ENCODE measurements around the gene MAD1L1.

MAD1L1 gene

GRCh38 chr7:1781369-1781768 lies 451.4 kb downstream of the MAD1L1 start:
- Histone ChIP-seq H4K8ac (ENCODE audit: low read depth, low read length) (no peak overlapping the region), H3K23ac (ENCODE audit: low read length) (no peak overlapping the region), H3K14ac (ENCODE audit: low read length) (no peak overlapping the region), H3K4me1 (ENCODE audit: control insufficient read depth in 1 of 2, insufficient read depth in 2 of 2, low read length in 2 of 2) (no peaks in the 10 kb centered on the region), H3K9ac (ENCODE audit: low read length) (no peak overlapping the region), H2BK120ac (ENCODE audit: insufficient read depth, low read length, poor library complexity) (no peak overlapping the region), H3K4ac (ENCODE audit: low read depth, low read length) (no peak overlapping the region), H3K36me3 (ENCODE audit: control insufficient read depth in 1 of 2, insufficient read depth in 2 of 2, low read length in 2 of 2) (no peaks in the 10 kb centered on the region), H2BK12ac (ENCODE audit: low read length) (no peak overlapping the region), H3K27me3 (ENCODE audit: insufficient read depth, low read length) (no peaks in the 10 kb centered on the region), H3K79me2 (ENCODE audit: control insufficient read depth, insufficient read depth, low read length, poor library complexity) (no peaks in the 10 kb centered on the region), H3K18ac (ENCODE audit: low read length) (no peak overlapping the region), H3K9me3 (ENCODE audit: insufficient read depth, low read depth, low read length) (peaks cover 1% of the 10 kb centered on the region), H4K12ac (ENCODE audit: low read depth, low read length) (no peak overlapping the region), H2BK5ac (ENCODE audit: low read depth, low read length, poor library complexity) (no peak overlapping the region), H2AFZ (ENCODE audit: insufficient read depth, low read length, poor library complexity) (no peak overlapping the region), H3K79me1 (ENCODE audit: low read length) (no peaks in the 10 kb centered on the region), H3K4me3 (ENCODE audit: low read depth, low read length) (no peak overlapping the region), H3K27ac (ENCODE audit: low read depth, low read length) (no peak overlapping the region), H2AK5ac (ENCODE audit: low read length) (no peak overlapping the region), H4K91ac (ENCODE audit: low read depth, low read length) (no peak overlapping the region), H3K4me2 (ENCODE audit: low read length) (no peak overlapping the region)
- no CpG with 5 or more reads among the region's 12 CpGs for WGBS (ENCODE audit: extremely low coverage, insufficient coverage, insufficient read length)
- no peak for DNase-seq

- H2BK120ac ChIP-seq (ENCODE audit: insufficient read depth, low read length, poor library complexity): no peak overlapping the region
- no peaks in the 10 kb centered on the region for H3K9me3 ChIP-seq (ENCODE audit: insufficient read depth, low read depth, low read length)
- no peaks in the 10 kb centered on the region for H3K79me2 ChIP-seq (ENCODE audit: control insufficient read depth, insufficient read depth, low read length, poor library complexity)
- no peak overlapping the region for H3K14ac ChIP-seq (ENCODE audit: low read length)
- H3K79me1 ChIP-seq (ENCODE audit: low read length): no peaks in the 10 kb centered on the region
- H3K4me1 ChIP-seq (ENCODE audit: control insufficient read depth in 1 of 2, insufficient read depth in 2 of 2, low read length in 2 of 2): no peaks in the 10 kb centered on the region
- H3K4me3 ChIP-seq (ENCODE audit: low read depth, low read length): no peak overlapping the region
- H3K23ac ChIP-seq (ENCODE audit: low read length): no peak overlapping the region
- no peak overlapping the region for H2AK5ac ChIP-seq (ENCODE audit: low read length)
- H3K4ac ChIP-seq (ENCODE audit: low read depth, low read length): no peak overlapping the region
- no peak overlapping the region for H2BK5ac ChIP-seq (ENCODE audit: low read depth, low read length, poor library complexity)
- no peak overlapping the region for H4K12ac ChIP-seq (ENCODE audit: low read depth, low read length)
- H3K18ac ChIP-seq (ENCODE audit: low read length): no peak overlapping the region
- H3K36me3 ChIP-seq (ENCODE audit: control insufficient read depth in 1 of 2, insufficient read depth in 2 of 2, low read length in 2 of 2): no peaks in the 10 kb centered on the region
- no peak overlapping the region for H4K8ac ChIP-seq (ENCODE audit: low read depth, low read length)
- no peak overlapping the region for H3K9ac ChIP-seq (ENCODE audit: low read length)
- no peak overlapping the region for H3K27ac ChIP-seq (ENCODE audit: low read depth, low read length)
- no CpG with 5 or more reads among the region's 14 CpGs for whole genome bisulfite sequencing (ENCODE audit: extremely low coverage, insufficient coverage, insufficient read length)
- H4K91ac ChIP-seq (ENCODE audit: low read depth, low read length): no peak overlapping the region
- no peak for DNase-seq
- H3K4me2 ChIP-seq (ENCODE audit: low read length): no peak overlapping the region
- no peak overlapping the region for H2BK12ac ChIP-seq (ENCODE audit: low read length)
- H3K27me3 ChIP-seq (ENCODE audit: insufficient read depth, low read length): no peaks in the 10 kb centered on the region
- no peak overlapping the region for H2AFZ ChIP-seq (ENCODE audit: insufficient read depth, low read length, poor library complexity)
Measured at GRCh38 chr7:1779445-1779844, 453.3 kb downstream of the MAD1L1 start.

GRCh38 chr7:1777122-1777521 lies 455.6 kb downstream of the MAD1L1 start:
- no peaks in the 10 kb centered on the region for H3K4me1 ChIP-seq (ENCODE audit: control insufficient read depth in 1 of 2, insufficient read depth in 2 of 2, low read length in 2 of 2)
- H2BK5ac ChIP-seq (ENCODE audit: low read depth, low read length, poor library complexity): no peak overlapping the region
- no peak overlapping the region for H3K4ac ChIP-seq (ENCODE audit: low read depth, low read length)
- H3K4me3 ChIP-seq (ENCODE audit: low read depth, low read length): no peak overlapping the region
- H3K36me3 ChIP-seq (ENCODE audit: control insufficient read depth in 1 of 2, insufficient read depth in 2 of 2, low read length in 2 of 2): no peaks in the 10 kb centered on the region
- no peak overlapping the region for H2BK12ac ChIP-seq (ENCODE audit: low read length)
- no peak overlapping the region for H3K27ac ChIP-seq (ENCODE audit: low read depth, low read length)
- H3K18ac ChIP-seq (ENCODE audit: low read length): no peak overlapping the region
- no peaks in the 10 kb centered on the region for H3K9me3 ChIP-seq (ENCODE audit: insufficient read depth, low read depth, low read length)
- no CpG with 5 or more reads among the region's 6 CpGs for WGBS (ENCODE audit: extremely low coverage, insufficient coverage, insufficient read length)
- no peak overlapping the region for H4K91ac ChIP-seq (ENCODE audit: low read depth, low read length)
- H4K8ac ChIP-seq (ENCODE audit: low read depth, low read length): no peak overlapping the region
- H3K27me3 ChIP-seq (ENCODE audit: insufficient read depth, low read length): no peaks in the 10 kb centered on the region
- no peak for DNase-seq
- no peak overlapping the region for H3K4me2 ChIP-seq (ENCODE audit: low read length)
- H2BK120ac ChIP-seq (ENCODE audit: insufficient read depth, low read length, poor library complexity): no peak overlapping the region
- no peaks in the 10 kb centered on the region for H3K79me1 ChIP-seq (ENCODE audit: low read length)
- no peak overlapping the region for H4K12ac ChIP-seq (ENCODE audit: low read depth, low read length)
- no peak overlapping the region for H3K14ac ChIP-seq (ENCODE audit: low read length)
- no peak overlapping the region for H2AK5ac ChIP-seq (ENCODE audit: low read length)
- no peak overlapping the region for H2AFZ ChIP-seq (ENCODE audit: insufficient read depth, low read length, poor library complexity)
- H3K23ac ChIP-seq (ENCODE audit: low read length): no peak overlapping the region
- no peak overlapping the region for H3K9ac ChIP-seq (ENCODE audit: low read length)
- no peaks in the 10 kb centered on the region for H3K79me2 ChIP-seq (ENCODE audit: control insufficient read depth, insufficient read depth, low read length, poor library complexity)

GRCh38 chr7:1775389-1775788 lies 457.4 kb downstream of the MAD1L1 start:
- Histone ChIP-seq H3K18ac (ENCODE audit: low read length) (no peak overlapping the region), H2AFZ (ENCODE audit: insufficient read depth, low read length, poor library complexity) (no peak overlapping the region), H2AK5ac (ENCODE audit: low read length) (no peak overlapping the region), H3K4me2 (ENCODE audit: low read length) (no peak overlapping the region), H4K8ac (ENCODE audit: low read depth, low read length) (no peak overlapping the region), H3K4me1 (ENCODE audit: control insufficient read depth in 1 of 2, insufficient read depth in 2 of 2, low read length in 2 of 2) (no peaks in the 10 kb centered on the region), H3K79me1 (ENCODE audit: low read length) (no peaks in the 10 kb centered on the region), H2BK120ac (ENCODE audit: insufficient read depth, low read length, poor library complexity) (no peak overlapping the region), H3K4me3 (ENCODE audit: low read depth, low read length) (no peak overlapping the region), H2BK12ac (ENCODE audit: low read length) (no peak overlapping the region), H3K23ac (ENCODE audit: low read length) (no peak overlapping the region), H4K91ac (ENCODE audit: low read depth, low read length) (no peak overlapping the region), H3K27me3 (ENCODE audit: insufficient read depth, low read length) (no peaks in the 10 kb centered on the region), H4K12ac (ENCODE audit: low read depth, low read length) (no peak overlapping the region), H3K4ac (ENCODE audit: low read depth, low read length) (no peak overlapping the region), H2BK5ac (ENCODE audit: low read depth, low read length, poor library complexity) (no peak overlapping the region), H3K9ac (ENCODE audit: low read length) (no peak overlapping the region), H3K36me3 (ENCODE audit: control insufficient read depth in 1 of 2, insufficient read depth in 2 of 2, low read length in 2 of 2) (no peaks in the 10 kb centered on the region), H3K27ac (ENCODE audit: low read depth, low read length) (no peak overlapping the region), H3K79me2 (ENCODE audit: control insufficient read depth, insufficient read depth, low read length, poor library complexity) (no peaks in the 10 kb centered on the region), H3K14ac (ENCODE audit: low read length) (no peak overlapping the region), H3K9me3 (ENCODE audit: insufficient read depth, low read depth, low read length) (no peaks in the 10 kb centered on the region)
- no CpG with 5 or more reads among the region's 4 CpGs for WGBS (ENCODE audit: extremely low coverage, insufficient coverage, insufficient read length)
- no peak for DNase-seq

Data from trophoblast cell (in vitro differentiated cells and primary cell).